Testis (tissue), 2 donors: ENCODE measurements around the gene NUCKS1.

Experiments used
- POLR2A ChIP-seq: fragments of 450-650 bp; IDR thresholded peaks from one replicate; pipeline ENCODE4 v1.6.1; 2017; ENCODE audit warnings: antibody characterized with exemption, mild to moderate bottlenecking, moderate library complexity
- TF ChIP-seq, protein P1 (sequence below), 3 experiments: fragments of 450-650 bp in 2 of 3; fragments of 200-600 bp in 1 of 3; sonication (generic) in 1 of 3; IDR thresholded peaks; one replicate each; pipeline ENCODE4 v1.5.1; 2016 to 2019; ENCODE audit warnings: antibody characterized with exemption in 3 of 3, mild to moderate bottlenecking in 2 of 3, moderate library complexity in 1 of 3

DNA sequence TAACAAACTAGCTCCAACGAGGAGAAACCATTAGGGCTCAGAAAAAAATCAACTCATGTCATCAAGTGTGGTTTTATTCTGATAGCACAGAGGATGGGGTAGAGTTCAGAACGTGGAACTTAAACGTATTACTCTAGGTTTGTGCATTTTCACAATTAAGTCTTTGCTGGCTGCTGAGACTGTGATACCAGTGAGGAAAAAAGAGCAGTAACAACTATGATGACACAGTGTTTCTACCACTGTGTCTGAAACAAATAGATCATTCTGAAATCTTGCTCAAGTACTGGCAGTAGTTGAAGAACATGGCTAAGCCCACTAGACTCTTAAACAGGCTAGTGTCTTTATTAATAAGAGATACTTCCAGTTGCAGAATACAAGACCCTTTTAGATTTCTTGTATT, 31.0 kb downstream of the NUCKS1 start:
- TF ChIP-seq, protein P1, sequence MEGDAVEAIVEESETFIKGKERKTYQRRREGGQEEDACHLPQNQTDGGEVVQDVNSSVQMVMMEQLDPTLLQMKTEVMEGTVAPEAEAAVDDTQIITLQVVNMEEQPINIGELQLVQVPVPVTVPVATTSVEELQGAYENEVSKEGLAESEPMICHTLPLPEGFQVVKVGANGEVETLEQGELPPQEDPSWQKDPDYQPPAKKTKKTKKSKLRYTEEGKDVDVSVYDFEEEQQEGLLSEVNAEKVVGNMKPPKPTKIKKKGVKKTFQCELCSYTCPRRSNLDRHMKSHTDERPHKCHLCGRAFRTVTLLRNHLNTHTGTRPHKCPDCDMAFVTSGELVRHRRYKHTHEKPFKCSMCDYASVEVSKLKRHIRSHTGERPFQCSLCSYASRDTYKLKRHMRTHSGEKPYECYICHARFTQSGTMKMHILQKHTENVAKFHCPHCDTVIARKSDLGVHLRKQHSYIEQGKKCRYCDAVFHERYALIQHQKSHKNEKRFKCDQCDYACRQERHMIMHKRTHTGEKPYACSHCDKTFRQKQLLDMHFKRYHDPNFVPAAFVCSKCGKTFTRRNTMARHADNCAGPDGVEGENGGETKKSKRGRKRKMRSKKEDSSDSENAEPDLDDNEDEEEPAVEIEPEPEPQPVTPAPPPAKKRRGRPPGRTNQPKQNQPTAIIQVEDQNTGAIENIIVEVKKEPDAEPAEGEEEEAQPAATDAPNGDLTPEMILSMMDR (IDR thresholded peaks at IDR 0.05), result no peak
- no peak for TF ChIP-seq POLR2A
